Measurements from ENCODE around the gene CAPN7.

DNA sequence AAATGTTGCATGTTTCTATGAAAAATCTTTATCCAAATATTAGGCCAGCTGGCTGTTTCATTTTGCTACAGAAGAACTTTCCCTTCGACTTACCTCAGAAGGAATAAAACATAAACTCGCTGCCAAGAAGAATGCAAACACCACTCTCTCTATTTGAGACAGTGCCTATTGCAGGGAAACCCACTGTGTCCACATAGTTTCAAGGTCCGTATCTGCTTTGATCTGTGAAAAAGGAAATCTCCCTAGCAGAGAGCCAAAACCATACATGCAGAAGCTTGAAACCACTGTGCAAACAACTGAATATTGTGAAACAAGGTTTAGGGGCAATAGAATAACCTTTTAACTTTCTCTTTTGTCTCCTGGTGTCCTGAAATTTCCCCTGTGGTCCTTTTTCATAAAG lies 35.0 kb upstream of the CAPN7 start:
- TF ChIP-seq ZFP3 (CRISPR knock-in tag; IDR thresholded peaks at IDR 0.05) (no peak), TCF4 (CRISPR knock-in tag; IDR thresholded peaks at IDR 0.05; ENCODE audit: borderline replicate concordance) (no peak), ARNTL (CRISPR knock-in tag; IDR thresholded peaks at IDR 0.05; ENCODE audit: borderline replicate concordance, low read depth) (no peak), CSDC2 (CRISPR knock-in tag; IDR thresholded peaks at IDR 0.05) (no peak), PPARA (CRISPR knock-in tag; IDR thresholded peaks at IDR 0.05; ENCODE audit: borderline replicate concordance) (no peak), BACH2 (CRISPR knock-in tag; IDR thresholded peaks at IDR 0.05; ENCODE audit: borderline replicate concordance) (no peak)
- TF ChIP-seq, protein P1, sequence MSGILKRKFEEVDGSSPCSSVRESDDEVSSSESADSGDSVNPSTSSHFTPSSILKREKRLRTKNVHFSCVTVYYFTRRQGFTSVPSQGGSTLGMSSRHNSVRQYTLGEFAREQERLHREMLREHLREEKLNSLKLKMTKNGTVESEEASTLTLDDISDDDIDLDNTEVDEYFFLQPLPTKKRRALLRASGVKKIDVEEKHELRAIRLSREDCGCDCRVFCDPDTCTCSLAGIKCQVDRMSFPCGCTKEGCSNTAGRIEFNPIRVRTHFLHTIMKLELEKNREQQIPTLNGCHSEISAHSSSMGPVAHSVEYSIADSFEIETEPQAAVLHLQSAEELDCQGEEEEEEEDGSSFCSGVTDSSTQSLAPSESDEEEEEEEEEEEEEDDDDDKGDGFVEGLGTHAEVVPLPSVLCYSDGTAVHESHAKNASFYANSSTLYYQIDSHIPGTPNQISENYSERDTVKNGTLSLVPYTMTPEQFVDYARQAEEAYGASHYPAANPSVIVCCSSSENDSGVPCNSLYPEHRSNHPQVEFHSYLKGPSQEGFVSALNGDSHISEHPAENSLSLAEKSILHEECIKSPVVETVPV (CRISPR knock-in tag; IDR thresholded peaks at IDR 0.05) = no peak
- TF ChIP-seq, protein P2, sequence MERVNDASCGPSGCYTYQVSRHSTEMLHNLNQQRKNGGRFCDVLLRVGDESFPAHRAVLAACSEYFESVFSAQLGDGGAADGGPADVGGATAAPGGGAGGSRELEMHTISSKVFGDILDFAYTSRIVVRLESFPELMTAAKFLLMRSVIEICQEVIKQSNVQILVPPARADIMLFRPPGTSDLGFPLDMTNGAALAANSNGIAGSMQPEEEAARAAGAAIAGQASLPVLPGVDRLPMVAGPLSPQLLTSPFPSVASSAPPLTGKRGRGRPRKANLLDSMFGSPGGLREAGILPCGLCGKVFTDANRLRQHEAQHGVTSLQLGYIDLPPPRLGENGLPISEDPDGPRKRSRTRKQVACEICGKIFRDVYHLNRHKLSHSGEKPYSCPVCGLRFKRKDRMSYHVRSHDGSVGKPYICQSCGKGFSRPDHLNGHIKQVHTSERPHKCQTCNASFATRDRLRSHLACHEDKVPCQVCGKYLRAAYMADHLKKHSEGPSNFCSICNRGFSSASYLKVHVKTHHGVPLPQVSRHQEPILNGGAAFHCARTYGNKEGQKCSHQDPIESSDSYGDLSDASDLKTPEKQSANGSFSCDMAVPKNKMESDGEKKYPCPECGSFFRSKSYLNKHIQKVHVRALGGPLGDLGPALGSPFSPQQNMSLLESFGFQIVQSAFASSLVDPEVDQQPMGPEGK (CRISPR knock-in tag; IDR thresholded peaks at IDR 0.05; ENCODE audit: borderline replicate concordance) = no peak

Measured in SK-N-SH treated with all-trans-retinoic acid at 6 μM for 48 hours (cell line).